H1 (cell line): ENCODE measurements around the gene EMP2. TPM values are rescaled to one million over a fixed set of nuclear protein-coding genes. Genes with fewer than 3 reads are reported as not detected.

Experiments used
- CTCF ChIA-PET: fragments of 300-600 bp; sonication (Branson Sonifier 250); formaldehyde crosslinking; loops from one replicate; lab custom pipeline; 2021; ENCODE audit not compliant: partially characterized antibody; lab: Charles Lee
- POLR2A ChIA-PET: fragments of 300-600 bp; sonication (Branson Sonifier 250); formaldehyde crosslinking; loops from one replicate; lab custom pipeline; 2021; ENCODE audit warnings: inconsistent platforms; ENCODE audit not compliant: partially characterized antibody; lab: Charles Lee
- DNase-seq, 2 experiments: peaks; one replicate each; pipeline versions ENCODE4 v3.0.0 to v3.0.0-alpha.2; 2010 to 2022; ENCODE audit warnings: low spot score in 2 of 2, low read depth in 1 of 2, mixed read lengths in 1 of 2
- FAIRE-seq: peaks from 2 replicates; lab custom pipeline; 2011; peaks lifted over from hg19 to GRCh38; lab: Jason Lieb, UNC
- H2AFZ ChIP-seq: 2 replicates; pipeline ENCODE4 v1.8.1; 2012; ENCODE audit warnings: low read length, inconsistent platforms
- H2AK5ac ChIP-seq: 2 replicates; pipeline ENCODE4 v1.6.1; 2013; ENCODE audit warnings: low read depth, low read length
- H2BK120ac ChIP-seq: replicated peaks from 2 replicates; pipeline ENCODE3; 2013; ENCODE audit warnings: low read depth, low read length, inconsistent platforms
- H2BK12ac ChIP-seq: 2 replicates; pipeline ENCODE4 v1.6.1; 2013; ENCODE audit warnings: low read depth, low read length
- H2BK15ac ChIP-seq: 2 replicates; pipeline ENCODE4 v1.6.1; 2013; ENCODE audit warnings: low read length
- H2BK20ac ChIP-seq: 2 replicates; pipeline ENCODE4 v1.6.1; 2013; ENCODE audit warnings: low read length
- H2BK5ac ChIP-seq: 2 replicates; pipeline ENCODE4 v1.6.1; 2013; ENCODE audit warnings: low read depth, low read length
- H3K14ac ChIP-seq: 2 replicates; pipeline ENCODE4 v1.6.1; 2013; ENCODE audit warnings: inconsistent platforms; ENCODE audit not compliant: insufficient read length
- H3K18ac ChIP-seq: 2 replicates; pipeline ENCODE4 v1.6.1; 2013; ENCODE audit warnings: low read length; ENCODE audit errors: extremely low read depth
- H3K23ac ChIP-seq: 2 replicates; pipeline ENCODE4 v1.6.1; 2013; ENCODE audit warnings: inconsistent platforms; ENCODE audit not compliant: insufficient read length
- H3K23me2 ChIP-seq: 2 replicates; pipeline ENCODE4 v1.6.1; 2013; ENCODE audit warnings: low read depth, low read length
- H3K27ac ChIP-seq: 2 replicates; pipeline ENCODE4 v1.6.1; 2011; ENCODE audit warnings: low read depth, low read length, inconsistent platforms
- H3K27me3 ChIP-seq, 4 experiments: replicated peaks in 1 of 4; 1 replicate in 1 of 4; 2 replicates in 3 of 4; pipeline versions ENCODE4 v1.6.1 to v1.8.1; 2011 to 2013; ENCODE audit warnings: low read length in 3 of 4, mild to moderate bottlenecking in 3 of 4, inconsistent platforms in 2 of 4, mixed read lengths in 2 of 4, moderate library complexity in 1 of 4; ENCODE audit not compliant: control insufficient read depth in 3 of 4, insufficient read depth in 3 of 4; ENCODE audit errors: extremely low read depth in 1 of 4
- H3K36me3 ChIP-seq, 4 experiments: 2 replicates each; pipeline versions ENCODE4 v1.6.1 to v1.8.1; 2011 to 2013; ENCODE audit warnings: mild to moderate bottlenecking in 4 of 4, low read length in 3 of 4, moderate library complexity in 2 of 4, control low read depth in 1 of 4, inconsistent platforms in 1 of 4; ENCODE audit not compliant: insufficient read depth in 4 of 4, control insufficient read depth in 2 of 4
- H3K4ac ChIP-seq: replicated peaks from 2 replicates; pipeline ENCODE3; 2013; ENCODE audit warnings: low read length, low read depth, mixed read lengths, inconsistent platforms; ENCODE audit not compliant: insufficient read length
- H3K4me1 ChIP-seq, 4 experiments: replicated peaks in 1 of 4; 1 replicate in 1 of 4; 2 replicates in 3 of 4; pipeline versions ENCODE4 v1.6.1 to v1.8.1; 2011 to 2013; ENCODE audit warnings: low read length in 3 of 4, inconsistent platforms in 2 of 4, mixed read lengths in 1 of 4; ENCODE audit not compliant: insufficient read depth in 4 of 4, control insufficient read depth in 3 of 4
- H3K4me2 ChIP-seq, 2 experiments: 2 replicates each; pipeline versions ENCODE4 v1.6.1 to v1.8.1; 2011 to 2013; ENCODE audit warnings: low read depth in 2 of 2, low read length in 2 of 2, control low read depth in 1 of 2, inconsistent platforms in 1 of 2, mild to moderate bottlenecking in 1 of 2; ENCODE audit not compliant: insufficient read depth in 1 of 2
- H3K4me3 ChIP-seq, 4 experiments: fragments of 200-600, 300-600 bp in 1 of 4; sonication (generic), shearing (Covaris generic), sonication (Bioruptor Twin) in 1 of 4; 2 replicates each; pipeline versions ENCODE4 v1.5.1 to v1.8.1; 2011 to 2016; ENCODE audit warnings: low read length in 4 of 4, low read depth in 3 of 4, control low read depth in 2 of 4, inconsistent platforms in 2 of 4, mild to moderate bottlenecking in 2 of 4, mixed read lengths in 1 of 4, moderate library complexity in 1 of 4; ENCODE audit not compliant: insufficient read depth in 2 of 4; ENCODE audit errors: extremely low read depth in 1 of 4
- H3K56ac ChIP-seq: replicated peaks from 2 replicates; pipeline ENCODE3; 2013; ENCODE audit warnings: low read depth, mild to moderate bottlenecking, mixed read lengths, low read length, inconsistent platforms; ENCODE audit not compliant: insufficient read length
- H3K79me1 ChIP-seq: 2 replicates; pipeline ENCODE4 v1.6.1; 2013; ENCODE audit warnings: low read depth, low read length, control low read depth
- H3K79me2 ChIP-seq, 2 experiments: 2 replicates each; pipeline versions ENCODE4 v1.6.1 to v1.8.1; 2012 to 2013; ENCODE audit warnings: low read length in 2 of 2, mild to moderate bottlenecking in 2 of 2, inconsistent platforms in 1 of 2; ENCODE audit not compliant: insufficient read depth in 2 of 2, control insufficient read depth in 1 of 2
- H3K9ac ChIP-seq, 4 experiments: replicated peaks in 1 of 4; 1 replicate in 1 of 4; 2 replicates in 3 of 4; pipeline versions ENCODE4 v1.6.1 to v1.8.1; 2011 to 2013; ENCODE audit warnings: low read depth in 3 of 4, low read length in 3 of 4, control low read depth in 2 of 4, mild to moderate bottlenecking in 2 of 4, moderate library complexity in 2 of 4, inconsistent platforms in 1 of 4; ENCODE audit errors: extremely low read depth in 1 of 4
- H3K9me3 ChIP-seq, 2 experiments: 2 replicates each; pipeline versions ENCODE4 v1.6.1 to v1.8.1; 2012 to 2013; ENCODE audit warnings: mild to moderate bottlenecking in 2 of 2, moderate library complexity in 2 of 2, control low read depth in 1 of 2, inconsistent platforms in 1 of 2, low read depth in 1 of 2, low read length in 1 of 2, mixed read lengths in 1 of 2; ENCODE audit not compliant: insufficient read depth in 2 of 2
- H4K20me1 ChIP-seq, 2 experiments: replicated peaks in 1 of 2; 2 replicates each; pipeline versions ENCODE3 to v1.8.1; 2011 to 2013; ENCODE audit warnings: inconsistent platforms in 2 of 2, low read length in 2 of 2, mild to moderate bottlenecking in 1 of 2; ENCODE audit not compliant: insufficient read depth in 2 of 2, control insufficient read depth in 1 of 2
- H4K5ac ChIP-seq: 2 replicates; pipeline ENCODE4 v1.6.1; 2013; ENCODE audit warnings: low read length, low read depth, mixed read lengths, inconsistent platforms; ENCODE audit not compliant: insufficient read length
- H4K8ac ChIP-seq: 2 replicates; pipeline ENCODE4 v1.8.0; 2013; ENCODE audit warnings: mild to moderate bottlenecking, moderate library complexity, low read length, inconsistent platforms; ENCODE audit not compliant: insufficient read depth; ENCODE audit errors: extremely low read depth
- H4K91ac ChIP-seq: replicated peaks from 2 replicates; pipeline ENCODE3; 2013; ENCODE audit warnings: low read length, mixed read lengths, inconsistent platforms; ENCODE audit not compliant: insufficient read length
- ASH2L ChIP-seq: fragments of 200-600, 300-600 bp; sonication (generic); IDR thresholded peaks from one replicate; pipeline ENCODE4 v1.7.1; 2017; ENCODE audit warnings: low read length
- EZH2 ChIP-seq: fragments of 200-600 bp; sonication (generic); IDR thresholded peaks from 2 replicates; pipeline ENCODE4 v1.7.1; 2012; ENCODE audit warnings: low read depth, mild to moderate bottlenecking, moderate library complexity, low read length, inconsistent platforms; ENCODE audit not compliant: severe bottlenecking
- NANOG ChIP-seq: IDR thresholded peaks from 2 replicates; pipeline ENCODE4 v1.6.1; 2011; ENCODE audit warnings: low read length, low read depth, mild to moderate bottlenecking, inconsistent platforms; ENCODE audit not compliant: insufficient read depth, poor library complexity, severe bottlenecking
- WGBS, 2 experiments: shearing (Covaris generic) in 1 of 2; methylation state at CpG; one replicate each; pipeline versions ENCODE4 v1.1.6 to v1.1.7; 2013 to 2015; ENCODE audit warnings: low lambda C conversion rate in 2 of 2, mixed read lengths in 2 of 2, inconsistent platforms in 1 of 2, low coverage in 1 of 2, missing lambda C conversion rate in 1 of 2; ENCODE audit not compliant: insufficient replicate concordance in 2 of 2, insufficient coverage in 1 of 2, insufficient read length in 1 of 2; ENCODE audit errors: extremely low coverage in 1 of 2, missing lambda C conversion rate in 1 of 2; 5-methylcytosine and 5-hydroxymethylcytosine counted together
- polyA plus RNA-seq, 7 experiments: library from polyadenylated mRNA; depleted of rRNA in 3 of 7; stranded (reverse) in 5 of 7; unstranded in 2 of 7; fragments of >200 nt in 5 of 7; fragments of 200-250 nt in 2 of 7; gene quantifications; 1 replicate in 5 of 7; 2 replicates in 1 of 7; 4 replicates in 1 of 7; pipeline versions ENCODE4 v1.2.1 to v1.2.3, GENCODE V29; 2011 to 2013; ENCODE audit warnings: missing spikeins in 2 of 7, mixed read lengths in 2 of 7
- total RNA-seq: library from RNA; stranded (reverse); fragmentation: NEBNext Ultra II Directional; extraction: Animal tissue kit (Norgen Biotek cat#: 25700); gene quantifications from 2 replicates; pipeline ENCODE4 v1.2.1, GENCODE V29; 2021
- TF ChIP-seq, protein P1 (sequence below): IDR thresholded peaks from 2 replicates; pipeline ENCODE4 v1.6.1; 2011; ENCODE audit warnings: low read depth, mild to moderate bottlenecking, low read length; ENCODE audit not compliant: insufficient read depth

The EMP2 gene
- total and polyA plus RNA-seq, 2 of the 8 experiments (the other 6 are each of a cell fraction or from before 2014, with no cell fraction given), result 22.6 to 23.3 TPM

GRCh38 chr16:10518479-10519041 is 61.8 kb downstream of the EMP2 start:
- Histone ChIP-seq H2BK12ac (peak overlapping the region; percentile 72; the same call in 1 of the 2 replicates), H4K8ac (no peak overlapping the region), H4K5ac (no peak overlapping the region), H3K79me1 (no peaks in the 10 kb centered on the region), H3K23me2 (no peaks in the 10 kb centered on the region), H2BK5ac (no peak overlapping the region), H2AK5ac (no peak overlapping the region), H3K4me2 (no peak overlapping the region), H3K4ac (no peak overlapping the region), H3K27me3 (no peaks in the 10 kb centered on the region), H4K91ac (no peak overlapping the region), H2BK120ac (no peak overlapping the region), H3K18ac (no peak overlapping the region), H3K9ac (no peak overlapping the region), H3K23ac (no peak overlapping the region), H3K9me3 (no peaks in the 10 kb centered on the region), H3K79me2 (no peaks in the 10 kb centered on the region), H3K36me3 (no peaks in the 10 kb centered on the region), H3K14ac (no peak overlapping the region), H3K4me3 (no peak overlapping the region), H4K20me1 (no peaks in the 10 kb centered on the region), H2AFZ (no peak overlapping the region), H3K56ac (no peak overlapping the region), H2BK15ac (peak overlapping the region; percentile 88; the same call in 1 of the 2 replicates), H3K27ac (no peak overlapping the region), H3K4me1 (peaks cover 0 to 4% (median 0%) of the 10 kb centered on the region in 4 experiments; a peak in 1 of 7 replicates), H2BK20ac (peak overlapping the region; percentile 75; the same call in 1 of the 2 replicates)
- no peak for FAIRE-seq
- WGBS, 2 experiments, result 93% methylated on average over 6 of the region's 7 CpGs; no CpG with 5 or more reads in 1 of the 2 experiments
- TF ChIP-seq ASH2L (no peak), NANOG (no peak), EZH2 (no peak)
- TF ChIP-seq, protein P1, sequence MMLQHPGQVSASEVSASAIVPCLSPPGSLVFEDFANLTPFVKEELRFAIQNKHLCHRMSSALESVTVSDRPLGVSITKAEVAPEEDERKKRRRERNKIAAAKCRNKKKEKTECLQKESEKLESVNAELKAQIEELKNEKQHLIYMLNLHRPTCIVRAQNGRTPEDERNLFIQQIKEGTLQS, result no peak
- DNase-seq, result no peak
- ChIA-PET POLR2A (interaction anchor here (0.9 to 1.3 kb wide), 2 partner anchors 60 to 225 kb away, joined by 3 read pairs; partner anchors contain the start of gene NUBP1), CTCF (interaction anchor here (1.3 kb wide), 1 partner anchor 160 kb away, joined by 4 read pairs; no protein-coding TSS in a partner anchor)
